CD4-positive, alpha-beta T cell treated with Interleukin-12 subunit alpha and Interleukin-12 subunit beta, for 1 hour (primary cell): ENCODE data around the gene NEO1.

Source experiments
- DNase-seq: peaks from one replicate; pipeline ENCODE4 v3.0.0-alpha.2; 2020

NEO1 gene

GRCh38 chr15:73051807-73052652 is at the start of gene NEO1:
Gene NEO1, plus strand, starts transcription at chr15:73052463. Its CDS starts 213 bp downstream, at chr15:73052676.
- DNase-seq: peak; percentile 90

- no peak for DNase-seq
Observed at GRCh38 chr15:73004462-73004861, 47.8 kb upstream of the NEO1 start.

GRCh38 chr15:73005032-73005431 is 47.2 kb upstream of the NEO1 start:
- no peak for DNase-seq

- DNase-seq: no peak
Observed at GRCh38 chr15:73005446-73005845, 46.8 kb upstream of the NEO1 start.

- no peak for DNase-seq
Observed at GRCh38 chr15:73006523-73006922, 45.7 kb upstream of the NEO1 start.

- no peak for DNase-seq
Observed at GRCh38 chr15:73009066-73010056, 42.9 kb upstream of the NEO1 start.

GRCh38 chr15:73010154-73011152 is 41.8 kb upstream of the NEO1 start:
- no peak for DNase-seq

DNA sequence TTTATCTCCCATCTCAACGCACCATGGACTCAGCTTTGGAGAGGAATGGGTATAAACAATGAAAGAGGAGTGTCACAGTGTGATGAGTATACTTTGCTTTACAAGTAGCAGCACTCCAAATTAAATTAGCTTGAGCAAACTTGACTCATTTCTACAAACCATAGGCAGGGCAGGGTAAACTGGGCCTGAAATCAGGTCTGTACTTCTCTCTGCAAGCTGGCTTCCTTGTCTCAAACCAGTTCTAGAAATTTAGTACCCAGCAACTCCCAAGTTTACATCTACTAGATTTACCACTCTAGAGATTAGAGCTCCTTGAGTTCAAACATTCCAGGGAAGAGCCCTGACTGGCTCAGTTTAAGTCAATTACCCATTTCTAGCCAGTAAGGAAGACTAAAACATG is 37.4 kb upstream of the NEO1 start:
- no peak for DNase-seq

GRCh38 chr15:73015493-73015892 is 36.8 kb upstream of the NEO1 start:
- no peak for DNase-seq

- DNase-seq: no peak
Observed at GRCh38 chr15:73017987-73018386, 34.3 kb upstream of the NEO1 start.

- DNase-seq: no peak
Observed at GRCh38 chr15:73019154-73019553, 33.1 kb upstream of the NEO1 start.

GRCh38 chr15:73019601-73020146 is 32.6 kb upstream of the NEO1 start:
- DNase-seq: no peak

- DNase-seq: no peak
Observed at GRCh38 chr15:73021139-73021621, 31.1 kb upstream of the NEO1 start.

GRCh38 chr15:73022161-73022560 is 30.1 kb upstream of the NEO1 start:
- no peak for DNase-seq

- DNase-seq: no peak
Observed at GRCh38 chr15:73023071-73023470, 29.2 kb upstream of the NEO1 start.

- DNase-seq: no peak
Observed at GRCh38 chr15:73024168-73024567, 28.1 kb upstream of the NEO1 start.

GRCh38 chr15:73026511-73027054 is 25.7 kb upstream of the NEO1 start:
- no peak for DNase-seq

DNA sequence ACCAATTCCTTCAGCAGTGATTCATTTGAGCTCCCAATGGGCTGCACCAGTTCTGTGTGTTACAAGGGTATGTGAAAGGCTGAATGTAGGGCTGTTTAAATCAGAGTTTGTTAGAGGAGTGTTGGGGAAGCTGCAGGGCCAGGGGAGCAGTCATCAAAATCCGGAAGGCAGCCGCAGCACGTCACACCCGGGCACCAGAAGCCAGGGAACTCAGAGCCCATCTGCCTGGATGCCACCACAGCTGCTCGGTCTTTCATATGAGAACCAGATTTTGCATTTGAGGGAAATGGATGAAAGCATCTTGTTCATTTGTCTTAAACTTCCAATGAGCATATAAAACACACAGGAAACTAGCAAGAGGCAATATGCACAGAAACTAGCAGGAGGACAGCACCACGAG is 24.2 kb upstream of the NEO1 start:
- no peak for DNase-seq

DNA sequence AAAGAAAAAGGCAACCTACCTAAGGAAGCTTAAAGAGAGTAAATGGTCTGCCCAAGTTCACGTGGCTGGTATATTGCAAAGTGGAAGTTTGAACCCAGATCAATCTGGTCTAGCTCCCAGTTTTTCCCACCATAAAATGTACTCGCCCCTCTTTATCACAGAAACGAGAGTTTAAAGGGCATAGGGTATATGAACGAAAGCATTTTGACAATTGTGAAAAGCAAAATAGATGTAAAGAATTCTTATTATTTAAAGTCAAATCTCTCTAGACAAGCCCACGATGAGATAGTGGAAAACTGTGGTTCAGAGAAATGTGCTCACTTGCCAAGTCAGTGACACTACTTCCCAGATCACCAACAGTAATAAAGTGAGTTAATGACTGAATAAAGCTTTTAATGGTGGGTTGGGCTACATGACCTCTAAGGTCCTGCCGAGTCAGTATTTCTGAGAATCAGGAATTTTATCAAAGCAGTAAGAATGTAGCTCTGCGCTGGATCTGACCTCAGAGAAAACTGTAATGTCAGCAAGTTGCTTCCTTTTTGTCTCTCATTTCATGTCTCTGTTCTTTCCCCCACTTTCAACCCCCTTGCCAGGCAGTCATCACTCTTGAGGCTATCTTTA is 23.3 kb upstream of the NEO1 start:
- no peak for DNase-seq

GRCh38 chr15:73030122-73030679 is 22.1 kb upstream of the NEO1 start:
- no peak for DNase-seq

DNA sequence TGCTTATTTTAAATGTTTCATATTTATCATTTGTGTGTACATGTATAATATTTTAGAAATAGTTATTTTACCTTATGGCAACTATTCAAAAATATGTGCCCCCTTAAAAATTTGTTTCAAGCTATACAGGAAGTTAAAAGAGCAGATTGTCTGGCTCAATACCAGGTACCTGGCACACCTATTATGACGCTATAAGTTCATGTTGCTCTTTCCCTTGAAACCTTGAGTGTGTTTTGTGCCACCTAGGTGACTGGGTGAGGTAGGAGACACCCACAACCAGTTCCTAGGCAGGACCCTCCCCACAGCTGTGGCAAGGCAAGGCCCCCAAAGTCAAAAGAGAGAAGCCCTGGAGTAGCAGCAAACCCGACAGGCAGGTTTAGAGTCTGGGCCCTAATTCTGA is 20.6 kb upstream of the NEO1 start:
- no peak for DNase-seq
